ENCODE measurements around the gene GRID2. TPM values are rescaled to one million over a fixed set of nuclear protein-coding genes. Genes with fewer than 3 reads are reported as not detected.

GRID2 gene
- polyA plus RNA-seq, 1 donor = 0.57 TPM

DNA sequence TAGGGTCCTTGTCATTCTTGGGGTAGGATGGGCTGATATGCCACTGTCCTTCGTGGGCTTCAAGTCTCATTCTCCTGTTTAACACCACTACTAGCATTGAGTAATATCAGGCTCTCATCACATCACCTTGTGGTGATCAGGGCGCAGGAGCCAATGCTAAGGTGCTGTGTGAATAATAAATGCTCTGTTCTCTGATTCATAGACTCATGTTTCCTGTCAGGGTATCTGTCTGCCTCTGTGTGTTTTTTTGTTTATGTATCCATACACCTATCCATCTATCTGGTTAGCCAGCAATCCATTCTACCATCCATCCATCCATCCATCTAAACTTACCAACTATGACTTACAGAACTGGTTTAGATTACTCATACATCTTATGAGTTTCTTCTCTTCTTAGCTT, 999.7 kb downstream of the GRID2 start:
- Histone ChIP-seq H3K27me3 (ENCODE audit: control insufficient read depth, insufficient read depth, low read length) (no peaks in the 10 kb centered on the region), H3K4me3 (ENCODE audit: low read length) (no peak overlapping the region), H3K9me3 (ENCODE audit: control insufficient read depth, low read depth, low read length) (no peaks in the 10 kb centered on the region), H3K27ac (ENCODE audit: low read length) (no peak overlapping the region), H3K4me1 (ENCODE audit: control insufficient read depth, insufficient read depth, low read length) (no peaks in the 10 kb centered on the region), H3K36me3 (ENCODE audit: control insufficient read depth, insufficient read depth, low read length) (no peaks in the 10 kb centered on the region)
- WGBS (ENCODE audit: insufficient coverage, low lambda C conversion rate) = no CpG with 5 or more reads among the region's 2 CpGs
- DNase-seq = no peak

DNA sequence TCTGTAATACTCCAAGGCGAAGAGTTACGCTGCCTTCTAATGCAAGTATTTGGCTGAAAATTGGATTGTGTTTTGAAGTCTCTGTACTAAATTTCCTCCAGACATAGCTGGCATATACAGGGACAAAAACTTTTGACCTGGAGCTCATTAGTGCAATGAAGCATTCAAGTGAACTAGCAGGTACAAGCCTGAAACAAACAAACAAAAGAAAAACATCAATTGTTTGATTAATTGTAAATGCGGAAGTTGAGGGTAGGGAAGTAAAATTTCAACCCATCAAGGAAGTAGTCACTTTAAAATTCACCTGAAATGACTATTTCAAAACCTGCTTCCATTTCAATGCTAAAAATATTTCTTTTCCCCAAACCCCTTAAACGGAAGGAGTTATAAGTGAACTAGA, 1008.5 kb downstream of the GRID2 start:
- no peak overlapping the region for H3K27ac ChIP-seq (ENCODE audit: low read length)
- no peak for DNase-seq
- H3K9me3 ChIP-seq (ENCODE audit: control insufficient read depth, low read depth, low read length) = no peaks in the 10 kb centered on the region
- H3K4me1 ChIP-seq (ENCODE audit: control insufficient read depth, insufficient read depth, low read length) = no peaks in the 10 kb centered on the region
- no peak overlapping the region for H3K4me3 ChIP-seq (ENCODE audit: low read length)
- WGBS (ENCODE audit: insufficient coverage, low lambda C conversion rate) = 83% methylated on average over 1 of the region's 4 CpGs
- no peaks in the 10 kb centered on the region for H3K36me3 ChIP-seq (ENCODE audit: control insufficient read depth, insufficient read depth, low read length)
- H3K27me3 ChIP-seq (ENCODE audit: control insufficient read depth, insufficient read depth, low read length) = no peaks in the 10 kb centered on the region

DNA sequence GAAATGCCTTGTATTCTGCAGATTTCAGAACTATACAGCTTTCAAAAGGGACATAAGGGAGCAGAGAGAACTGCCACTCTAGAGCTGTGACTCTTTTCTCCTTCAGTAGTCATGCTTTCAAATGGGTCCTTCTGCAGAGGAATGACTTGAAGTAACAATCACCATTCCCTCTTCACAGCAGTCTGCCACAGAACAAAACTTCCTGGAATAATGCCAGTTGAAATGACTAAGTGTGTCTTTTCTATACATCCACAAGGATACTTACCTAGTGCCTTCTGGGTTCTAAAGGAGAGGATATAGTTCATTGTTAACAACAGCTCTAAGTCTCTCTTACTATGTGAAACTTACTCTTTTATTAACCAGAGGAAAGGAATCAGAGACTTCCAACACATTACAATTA, 1009.4 kb downstream of the GRID2 start:
- DNase-seq = no peak
- Histone ChIP-seq H3K4me1 (ENCODE audit: control insufficient read depth, insufficient read depth, low read length) (no peaks in the 10 kb centered on the region), H3K36me3 (ENCODE audit: control insufficient read depth, insufficient read depth, low read length) (no peaks in the 10 kb centered on the region), H3K9me3 (ENCODE audit: control insufficient read depth, low read depth, low read length) (no peaks in the 10 kb centered on the region), H3K27ac (ENCODE audit: low read length) (no peak overlapping the region), H3K27me3 (ENCODE audit: control insufficient read depth, insufficient read depth, low read length) (no peaks in the 10 kb centered on the region), H3K4me3 (ENCODE audit: low read length) (no peak overlapping the region)

DNA sequence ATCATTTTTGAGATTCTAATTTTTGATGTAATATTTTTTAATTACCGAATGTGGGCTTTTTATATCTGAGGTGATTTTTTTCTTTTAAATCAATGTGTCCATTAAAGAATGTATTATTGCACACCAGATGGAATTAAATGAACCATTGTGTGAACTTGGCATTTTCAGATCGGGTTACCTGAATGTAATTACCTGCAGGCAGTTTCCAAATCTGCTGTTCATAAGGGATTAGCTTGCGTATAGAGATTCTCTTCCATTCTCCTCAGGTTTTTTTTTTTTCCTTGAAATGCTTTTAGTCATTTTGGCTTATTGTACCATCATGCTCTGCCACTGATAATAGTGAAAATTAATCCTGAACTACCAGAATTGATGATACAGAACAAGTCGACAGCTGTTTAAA, 1013.3 kb downstream of the GRID2 start:
- no peak for DNase-seq
- H3K4me1 ChIP-seq (ENCODE audit: control insufficient read depth, insufficient read depth, low read length) = no peaks in the 10 kb centered on the region
- H3K9me3 ChIP-seq (ENCODE audit: control insufficient read depth, low read depth, low read length) = no peaks in the 10 kb centered on the region
- 74% methylated on average over 3 of the region's 4 CpGs for WGBS (ENCODE audit: insufficient coverage, low lambda C conversion rate)
- H3K36me3 ChIP-seq (ENCODE audit: control insufficient read depth, insufficient read depth, low read length) = no peaks in the 10 kb centered on the region
- H3K4me3 ChIP-seq (ENCODE audit: low read length) = no peak overlapping the region
- no peaks in the 10 kb centered on the region for H3K27me3 ChIP-seq (ENCODE audit: control insufficient read depth, insufficient read depth, low read length)
- no peak overlapping the region for H3K27ac ChIP-seq (ENCODE audit: low read length)

DNA sequence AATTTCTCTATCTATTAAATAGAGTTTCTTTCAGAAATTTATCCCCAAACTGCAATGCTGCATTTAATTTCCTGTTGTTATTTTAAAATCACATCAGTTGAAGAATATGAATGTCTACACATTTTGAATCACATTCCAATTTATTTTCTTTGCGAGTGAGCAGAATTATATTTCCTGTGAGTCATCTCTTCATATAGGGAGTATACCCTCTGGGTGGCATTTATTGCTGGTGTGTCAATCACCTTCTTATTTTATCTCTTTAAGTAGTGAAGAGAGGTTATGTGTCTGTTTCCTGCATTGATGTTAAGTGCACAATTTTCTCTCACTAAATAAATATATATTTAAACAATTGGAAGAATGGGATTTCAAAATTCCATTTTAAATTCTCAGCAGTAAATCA, 1013.8 kb downstream of the GRID2 start:
- Histone ChIP-seq H3K4me3 (ENCODE audit: low read length) (no peak overlapping the region), H3K27ac (ENCODE audit: low read length) (no peak overlapping the region), H3K27me3 (ENCODE audit: control insufficient read depth, insufficient read depth, low read length) (no peaks in the 10 kb centered on the region), H3K36me3 (ENCODE audit: control insufficient read depth, insufficient read depth, low read length) (no peaks in the 10 kb centered on the region), H3K4me1 (ENCODE audit: control insufficient read depth, insufficient read depth, low read length) (no peaks in the 10 kb centered on the region), H3K9me3 (ENCODE audit: control insufficient read depth, low read depth, low read length) (no peaks in the 10 kb centered on the region)
- DNase-seq = no peak
- WGBS (ENCODE audit: insufficient coverage, low lambda C conversion rate) = 75% methylated on average over 1 of the region's 1 CpG

DNA sequence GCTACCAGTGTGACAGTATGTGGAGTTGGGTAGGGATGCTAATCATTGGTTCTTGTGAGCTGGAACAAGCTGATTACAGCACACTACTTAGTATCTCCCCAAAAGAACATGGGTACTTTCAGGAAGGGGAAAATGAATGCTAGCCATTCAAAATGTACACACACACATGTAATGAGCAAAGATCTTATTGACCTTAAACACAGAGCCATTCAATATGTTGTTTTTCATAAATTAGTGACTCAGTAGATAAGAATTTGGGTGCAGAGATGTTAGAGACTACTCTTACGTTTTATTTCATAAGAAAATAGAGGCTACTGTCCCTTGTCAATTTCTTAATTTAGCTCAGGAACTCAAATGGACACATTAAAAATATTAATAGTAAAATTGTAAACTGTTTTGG, 1015.3 kb downstream of the GRID2 start:
- DNase-seq = no peak
- no peak overlapping the region for H3K4me3 ChIP-seq (ENCODE audit: low read length)
- 63% methylated on average over 1 of the region's 1 CpG for WGBS (ENCODE audit: insufficient coverage, low lambda C conversion rate)
- no peaks in the 10 kb centered on the region for H3K36me3 ChIP-seq (ENCODE audit: control insufficient read depth, insufficient read depth, low read length)
- H3K27ac ChIP-seq (ENCODE audit: low read length) = no peak overlapping the region
- H3K27me3 ChIP-seq (ENCODE audit: control insufficient read depth, insufficient read depth, low read length) = no peaks in the 10 kb centered on the region
- no peaks in the 10 kb centered on the region for H3K9me3 ChIP-seq (ENCODE audit: control insufficient read depth, low read depth, low read length)
- no peaks in the 10 kb centered on the region for H3K4me1 ChIP-seq (ENCODE audit: control insufficient read depth, insufficient read depth, low read length)

DNA sequence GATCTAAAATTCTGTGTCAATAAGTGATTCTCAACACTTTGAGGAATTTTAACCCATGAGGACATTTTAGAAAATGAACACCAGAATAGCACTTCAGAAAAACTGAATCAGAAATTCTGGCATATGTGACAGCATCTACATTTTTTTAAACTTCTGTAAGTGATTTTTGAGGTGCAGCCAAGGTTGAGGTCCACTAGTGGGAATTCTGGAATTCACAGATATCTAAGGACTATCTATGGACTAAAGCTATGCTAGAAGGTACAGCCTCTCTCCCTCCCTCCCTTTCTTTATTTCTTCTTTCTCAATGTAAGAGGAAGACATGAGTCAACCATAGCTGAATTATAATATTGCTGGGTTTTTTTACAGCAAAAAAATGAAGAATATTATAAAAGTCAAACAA, 1016.6 kb downstream of the GRID2 start:
- H3K4me1 ChIP-seq (ENCODE audit: control insufficient read depth, insufficient read depth, low read length) = no peaks in the 10 kb centered on the region
- no peak overlapping the region for H3K27ac ChIP-seq (ENCODE audit: low read length)
- no peak for DNase-seq
- H3K4me3 ChIP-seq (ENCODE audit: low read length) = no peak overlapping the region
- H3K9me3 ChIP-seq (ENCODE audit: control insufficient read depth, low read depth, low read length) = no peaks in the 10 kb centered on the region
- no peaks in the 10 kb centered on the region for H3K36me3 ChIP-seq (ENCODE audit: control insufficient read depth, insufficient read depth, low read length)
- H3K27me3 ChIP-seq (ENCODE audit: control insufficient read depth, insufficient read depth, low read length) = no peaks in the 10 kb centered on the region

DNA sequence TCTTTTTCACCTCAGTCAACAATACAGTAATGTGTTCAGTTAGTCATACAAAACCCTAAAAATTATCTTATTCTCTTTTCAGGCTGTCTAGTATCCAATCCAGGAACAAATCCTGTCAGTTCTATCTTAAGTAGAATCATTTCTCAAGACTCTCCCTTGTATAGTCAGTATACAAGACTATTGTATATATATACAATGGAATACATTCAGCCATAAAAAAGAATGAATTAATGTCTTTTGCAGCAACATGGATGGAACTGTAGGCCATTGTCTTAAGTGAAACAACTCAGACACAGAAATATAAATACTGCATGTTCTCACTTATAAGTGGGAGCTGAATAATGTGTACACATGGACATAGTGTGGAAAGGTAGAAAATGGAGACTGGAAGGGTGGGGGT, 1023.6 kb downstream of the GRID2 start:
- DNase-seq = no peak
- no peak overlapping the region for H3K27ac ChIP-seq (ENCODE audit: low read length)
- no peaks in the 10 kb centered on the region for H3K4me1 ChIP-seq (ENCODE audit: control insufficient read depth, insufficient read depth, low read length)
- H3K27me3 ChIP-seq (ENCODE audit: control insufficient read depth, insufficient read depth, low read length) = no peaks in the 10 kb centered on the region
- H3K4me3 ChIP-seq (ENCODE audit: low read length) = no peak overlapping the region
- H3K36me3 ChIP-seq (ENCODE audit: control insufficient read depth, insufficient read depth, low read length) = no peaks in the 10 kb centered on the region
- no peaks in the 10 kb centered on the region for H3K9me3 ChIP-seq (ENCODE audit: control insufficient read depth, low read depth, low read length)

DNA sequence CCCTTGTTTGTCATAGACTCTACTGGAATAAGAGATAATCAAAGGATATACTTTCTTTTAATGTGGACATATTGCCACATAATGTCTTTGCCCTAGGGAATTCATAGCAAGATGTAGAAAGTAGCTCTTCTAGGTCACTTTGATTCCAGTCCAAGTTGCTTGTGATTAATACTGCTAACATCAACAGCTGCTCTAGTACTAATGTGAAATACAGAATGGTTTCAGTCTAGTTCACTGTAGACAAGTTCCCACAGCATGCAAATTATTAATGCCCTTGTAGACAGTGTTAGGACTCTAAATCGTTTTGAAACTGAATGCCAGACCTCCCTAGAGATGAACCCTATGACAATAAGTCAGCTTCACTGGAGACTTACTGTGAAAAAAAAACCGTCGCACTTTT, 1030.2 kb downstream of the GRID2 start:
- Histone ChIP-seq H3K36me3 (ENCODE audit: control insufficient read depth, insufficient read depth, low read length) (no peaks in the 10 kb centered on the region), H3K9me3 (ENCODE audit: control insufficient read depth, low read depth, low read length) (no peaks in the 10 kb centered on the region), H3K27ac (ENCODE audit: low read length) (no peak overlapping the region), H3K27me3 (ENCODE audit: control insufficient read depth, insufficient read depth, low read length) (no peaks in the 10 kb centered on the region), H3K4me3 (ENCODE audit: low read length) (no peak overlapping the region), H3K4me1 (ENCODE audit: control insufficient read depth, insufficient read depth, low read length) (no peaks in the 10 kb centered on the region)
- DNase-seq = no peak
- 100% methylated on average over 1 of the region's 3 CpGs for WGBS (ENCODE audit: insufficient coverage, low lambda C conversion rate)

DNA sequence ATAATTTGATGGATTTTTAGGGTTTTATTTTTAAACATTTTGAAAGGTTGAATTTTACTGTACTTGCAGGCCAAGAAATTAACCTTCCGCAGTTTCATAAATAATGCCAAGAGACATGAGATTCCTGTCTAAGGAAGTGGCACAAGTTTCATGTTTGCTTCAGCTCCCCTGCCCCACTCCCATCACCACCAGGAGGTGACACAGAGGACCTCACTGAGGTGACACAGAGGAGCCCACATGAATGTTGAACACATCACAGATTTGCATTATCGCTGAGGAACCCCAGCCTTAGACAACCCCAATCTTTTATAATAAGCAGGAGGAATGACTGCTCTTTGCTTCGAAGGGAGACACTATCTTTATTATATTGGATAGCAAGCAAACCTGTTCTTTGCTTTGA, 1033.4 kb downstream of the GRID2 start:
- Histone ChIP-seq H3K9me3 (ENCODE audit: control insufficient read depth, low read depth, low read length) (no peaks in the 10 kb centered on the region), H3K27ac (ENCODE audit: low read length) (no peak overlapping the region), H3K4me1 (ENCODE audit: control insufficient read depth, insufficient read depth, low read length) (no peaks in the 10 kb centered on the region), H3K27me3 (ENCODE audit: control insufficient read depth, insufficient read depth, low read length) (no peaks in the 10 kb centered on the region), H3K4me3 (ENCODE audit: low read length) (no peak overlapping the region), H3K36me3 (ENCODE audit: control insufficient read depth, insufficient read depth, low read length) (no peaks in the 10 kb centered on the region)
- DNase-seq = no peak
- WGBS (ENCODE audit: insufficient coverage, low lambda C conversion rate) = no CpG with 5 or more reads among the region's 3 CpGs

DNA sequence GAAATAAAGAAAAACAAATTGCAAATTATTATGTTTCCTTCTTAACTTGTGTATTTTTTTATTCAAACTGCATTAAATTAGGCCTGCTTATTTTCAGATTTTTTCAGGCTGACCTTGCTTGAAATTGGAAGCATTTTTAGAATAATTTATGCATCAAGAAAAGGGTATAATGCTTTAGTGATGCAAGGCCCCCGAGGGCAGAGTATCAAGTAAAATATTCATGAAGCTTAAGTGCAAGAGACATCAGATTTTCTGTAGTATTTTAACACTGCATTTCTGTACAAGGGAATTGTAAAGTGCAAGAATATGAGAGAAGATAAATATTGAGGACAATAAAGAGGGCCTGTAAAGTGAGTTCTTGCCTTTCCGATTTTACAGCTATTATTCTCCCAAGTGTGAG, 1039.0 kb downstream of the GRID2 start:
- Histone ChIP-seq H3K27ac (ENCODE audit: low read length) (no peak overlapping the region), H3K36me3 (ENCODE audit: control insufficient read depth, insufficient read depth, low read length) (no peaks in the 10 kb centered on the region), H3K27me3 (ENCODE audit: control insufficient read depth, insufficient read depth, low read length) (no peaks in the 10 kb centered on the region), H3K4me1 (ENCODE audit: control insufficient read depth, insufficient read depth, low read length) (no peaks in the 10 kb centered on the region), H3K4me3 (ENCODE audit: low read length) (no peak overlapping the region), H3K9me3 (ENCODE audit: control insufficient read depth, low read depth, low read length) (no peaks in the 10 kb centered on the region)
- WGBS (ENCODE audit: insufficient coverage, low lambda C conversion rate) = 60% methylated on average over 1 of the region's 2 CpGs
- DNase-seq = no peak

DNA sequence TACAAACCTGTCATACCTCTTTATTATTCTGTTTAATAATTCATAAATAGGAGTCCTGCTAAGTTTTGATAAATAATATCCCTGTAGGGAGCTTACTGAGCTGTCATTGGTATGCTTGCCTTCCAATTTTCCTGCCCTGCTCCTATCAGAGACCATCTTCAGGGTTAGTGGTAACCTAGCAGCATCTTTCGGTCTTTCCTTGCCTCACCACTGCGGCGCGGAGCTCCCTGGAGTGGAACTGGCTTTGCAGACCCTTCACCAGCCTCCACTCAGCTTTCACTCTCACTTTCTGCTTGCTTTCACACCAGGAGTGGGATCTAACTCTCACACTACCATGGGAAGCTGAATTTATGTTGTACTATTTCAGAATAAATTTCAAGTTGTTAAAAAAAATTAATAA, 1043.1 kb downstream of the GRID2 start:
- DNase-seq = no peak
- Histone ChIP-seq H3K36me3 (ENCODE audit: control insufficient read depth, insufficient read depth, low read length) (no peaks in the 10 kb centered on the region), H3K9me3 (ENCODE audit: control insufficient read depth, low read depth, low read length) (no peaks in the 10 kb centered on the region), H3K27ac (ENCODE audit: low read length) (no peak overlapping the region), H3K27me3 (ENCODE audit: control insufficient read depth, insufficient read depth, low read length) (no peaks in the 10 kb centered on the region), H3K4me3 (ENCODE audit: low read length) (no peak overlapping the region), H3K4me1 (ENCODE audit: control insufficient read depth, insufficient read depth, low read length) (no peaks in the 10 kb centered on the region)
- no CpG with 5 or more reads among the region's 4 CpGs for WGBS (ENCODE audit: insufficient coverage, low lambda C conversion rate)

All from large intestine (tissue), 3 donors.